Measurements from ENCODE around the gene TRAM2. TPM values are rescaled to one million over a fixed set of nuclear protein-coding genes. Genes with fewer than 3 reads are reported as not detected.

TRAM2 gene
- total RNA-seq, 1 experiment from 2014 or later = 21.3 TPM

- Histone ChIP-seq H3K4me1 (ENCODE audit: control insufficient read depth in 1 of 2, insufficient read depth in 2 of 2, low read length in 2 of 2) (peaks cover 2 to 6% of the 10 kb centered on the region in 2 experiments; a peak in 2 of 4 replicates), H3K9me3 (ENCODE audit: control insufficient read depth in 1 of 2, insufficient read depth in 1 of 2, low read depth in 1 of 2, low read length in 2 of 2) (no peaks in the 10 kb centered on the region), H3K9ac (ENCODE audit: low read length) (no peak overlapping the region), H3K27me3 (ENCODE audit: insufficient read depth, low read length) (no peaks in the 10 kb centered on the region), H4K20me1 (ENCODE audit: insufficient read depth) (no peaks in the 10 kb centered on the region), H2AFZ (ENCODE audit: low read depth, low read length, poor library complexity, severe bottlenecking) (no peak overlapping the region), H3K9me2 (ENCODE audit: insufficient read depth) (no peaks in the 10 kb centered on the region), H3K27ac (ENCODE audit: low read depth, low read length) (no peak overlapping the region), H3K4me2 (ENCODE audit: low read length) (no peak overlapping the region), H3K36me3 (ENCODE audit: control insufficient read depth in 1 of 2, insufficient read depth in 2 of 2, low read length in 2 of 2) (no peaks in the 10 kb centered on the region), H3K79me2 (ENCODE audit: insufficient read depth, low read length) (no peaks in the 10 kb centered on the region), H3K4me3 (replicated peaks in 1 of 2; ENCODE audit: low read depth in 1 of 2, low read length in 2 of 2) (no peak overlapping the region)
- intact Hi-C loops (cut with micrococcal nuclease) = no loop called here
- no peak for ATAC-seq
- CTCF ChIA-PET = no interaction called here
- RAD21 ChIA-PET (ENCODE audit: low non-redundant PET in 1 of 2, low total read pairs in 2 of 2, uncharacterized antibody in 2 of 2, unreplicated experiment in 2 of 2) = no interaction called here
- no peak for TF ChIP-seq EZH2 (IDR thresholded peaks at IDR 0.05)
- TF ChIP-seq MAX (IDR thresholded peaks at IDR 0.05) = no peak
- TF ChIP-seq JUND (IDR thresholded peaks at IDR 0.05) = no peak
- TF ChIP-seq ELF1 (IDR thresholded peaks at IDR 0.05; ENCODE audit: borderline replicate concordance, low read depth) = no peak
- TF ChIP-seq ATF3 (IDR thresholded peaks at IDR 0.05) = no peak
- no peak for TF ChIP-seq POLR2A (IDR thresholded peaks at IDR 0.05; ENCODE audit: borderline replicate concordance, extremely low read depth, insufficient read depth, insufficient read length)
- TF ChIP-seq ZFX (IDR thresholded peaks at IDR 0.05) = no peak
- no peak for TF ChIP-seq RAD21 (IDR thresholded peaks at IDR 0.05; ENCODE audit: low read depth)
- POLR2A ChIA-PET = no interaction called here
- BruUV-seq (replicated peaks) = no TSS peak
- no peak for DNase-seq (ENCODE audit: low read depth, low spot score)
Measured at GRCh38 chr6:52587001-52587400, 10.1 kb upstream of the TRAM2 start.

- DNase-seq (ENCODE audit: low read depth, low spot score) (no peak), ATAC-seq (no peak)
- H2AFZ ChIP-seq (ENCODE audit: low read depth, low read length, poor library complexity, severe bottlenecking) = no peak overlapping the region
- ChIA-PET POLR2A (no interaction called here), RAD21 (ENCODE audit: low non-redundant PET in 1 of 2, low total read pairs in 2 of 2, uncharacterized antibody in 2 of 2, unreplicated experiment in 2 of 2) (no interaction called here), CTCF (no interaction called here)
- intact Hi-C loops (cut with micrococcal nuclease) = no loop called here
- no peaks in the 10 kb centered on the region for H3K9me2 ChIP-seq (ENCODE audit: insufficient read depth)
- no peaks in the 10 kb centered on the region for H3K36me3 ChIP-seq (ENCODE audit: control insufficient read depth in 1 of 2, insufficient read depth in 2 of 2, low read length in 2 of 2)
- H3K9me3 ChIP-seq (ENCODE audit: control insufficient read depth in 1 of 2, insufficient read depth in 1 of 2, low read depth in 1 of 2, low read length in 2 of 2) = no peaks in the 10 kb centered on the region
- H3K4me1 ChIP-seq (ENCODE audit: control insufficient read depth in 1 of 2, insufficient read depth in 2 of 2, low read length in 2 of 2) = no peaks in the 10 kb centered on the region
- H3K4me2 ChIP-seq (ENCODE audit: low read length) = no peak overlapping the region
- no peaks in the 10 kb centered on the region for H3K79me2 ChIP-seq (ENCODE audit: insufficient read depth, low read length)
- no peaks in the 10 kb centered on the region for H3K27me3 ChIP-seq (ENCODE audit: insufficient read depth, low read length)
- no peak overlapping the region for H3K9ac ChIP-seq (ENCODE audit: low read length)
- H3K4me3 ChIP-seq (replicated peaks in 1 of 2; ENCODE audit: low read depth in 1 of 2, low read length in 2 of 2) = no peak overlapping the region
- no TSS peak for BruUV-seq (replicated peaks)
- H4K20me1 ChIP-seq (ENCODE audit: insufficient read depth) = no peaks in the 10 kb centered on the region
- no peak overlapping the region for H3K27ac ChIP-seq (ENCODE audit: low read depth, low read length)
- TF ChIP-seq ZFX (IDR thresholded peaks at IDR 0.05) = no peak
- TF ChIP-seq ZBTB33 (IDR thresholded peaks at IDR 0.05; ENCODE audit: extremely low read depth, insufficient replicate concordance, low read length) = no peak
- no peak for TF ChIP-seq CTCF (IDR thresholded peaks at IDR 0.05 in 2 of 3, conservative IDR thresholded peaks at IDR 0.05 in 1 of 3; ENCODE audit: borderline replicate concordance in 1 of 3, insufficient read depth in 1 of 3, low read depth in 2 of 3, low read length in 2 of 3)
- TF ChIP-seq REST (IDR thresholded peaks at IDR 0.05; ENCODE audit: low read depth) = no peak
- no peak for TF ChIP-seq SIN3A (IDR thresholded peaks at IDR 0.05; ENCODE audit: low read depth)
- no peak for TF ChIP-seq YY1 (IDR thresholded peaks at IDR 0.05; ENCODE audit: extremely low read depth, insufficient replicate concordance, low read depth, low read length)
- TF ChIP-seq SRF (IDR thresholded peaks at IDR 0.05; ENCODE audit: low read depth) = no peak
- TF ChIP-seq EZH2 (IDR thresholded peaks at IDR 0.05) = no peak
Measured at GRCh38 chr6:52584203-52584602, 7.3 kb upstream of the TRAM2 start.
